ENCODE measurements around the gene SMARCA5.
A peak's percentile ranks its signal among the peaks of the same experiment; 100 is the strongest.
"Not testable (repeated sequence)": the region's sequence is repeated elsewhere in the genome, so short reads cannot be mapped to it uniquely, and the experiment has no call there.

SMARCA5 gene

GRCh38 chr4:143506031-143506430 is 7.5 kb upstream of the SMARCA5 start:
- Histone ChIP-seq H3K4me1 (ENCODE audit: control insufficient read depth, insufficient read depth, low read length) (no peaks in the 10 kb centered on the region), H3K36me3 (ENCODE audit: control insufficient read depth, insufficient read depth, low read length) (no peaks in the 10 kb centered on the region)
- WGBS (ENCODE audit: insufficient coverage, insufficient read length) = no CpG with 5 or more reads among the region's 1 CpG

GRCh38 chr4:143511906-143512305 is 1.6 kb upstream of the SMARCA5 start:
- Histone ChIP-seq H3K27me3 (ENCODE audit: control insufficient read depth, insufficient read depth, low read length) (no peaks in the 10 kb centered on the region), H3K9me3 (ENCODE audit: control insufficient read depth, insufficient read depth, low read length) (no peaks in the 10 kb centered on the region), H3K4me3 (ENCODE audit: low read length) (no peak overlapping the region), H3K27ac (ENCODE audit: low read length) (no peak overlapping the region), H3K36me3 (ENCODE audit: control insufficient read depth, insufficient read depth, low read length) (no peaks in the 10 kb centered on the region), H3K4me1 (ENCODE audit: control insufficient read depth, insufficient read depth, low read length) (no peaks in the 10 kb centered on the region)
- no peak for DNase-seq (ENCODE audit: low read depth, low spot score)
- no CpG with 5 or more reads among the region's 7 CpGs for WGBS (ENCODE audit: insufficient coverage, insufficient read length)

More at GRCh38 chr4:143506031-143506430, 7.5 kb upstream of the SMARCA5 start:
- no peaks in the 10 kb centered on the region for H3K9me3 ChIP-seq (ENCODE audit: control insufficient read depth, insufficient read depth, low read length)
- H3K27me3 ChIP-seq (ENCODE audit: control insufficient read depth, insufficient read depth, low read length) = no peaks in the 10 kb centered on the region
- no peak for DNase-seq (ENCODE audit: low read depth, low spot score)
- no peak overlapping the region for H3K27ac ChIP-seq (ENCODE audit: low read length)
- no peak overlapping the region for H3K4me3 ChIP-seq (ENCODE audit: low read length)

- no CpG with 5 or more reads among the region's 18 CpGs for WGBS (ENCODE audit: insufficient coverage, insufficient read length)
- Histone ChIP-seq H3K27me3 (ENCODE audit: control insufficient read depth, insufficient read depth, low read length) (no peaks in the 10 kb centered on the region), H3K36me3 (ENCODE audit: control insufficient read depth, insufficient read depth, low read length) (no peaks in the 10 kb centered on the region; the same call in 1 of the 2 replicates), H3K4me3 (ENCODE audit: low read length) (peak overlapping the region; percentile 88; the same call in 1 of the 2 replicates), H3K9me3 (ENCODE audit: control insufficient read depth, insufficient read depth, low read length) (no peaks in the 10 kb centered on the region), H3K27ac (ENCODE audit: low read length) (no peak overlapping the region), H3K4me1 (ENCODE audit: control insufficient read depth, insufficient read depth, low read length) (no peaks in the 10 kb centered on the region)
- DNase-seq (ENCODE audit: low read depth, low spot score) = no peak
These were observed 556 bp upstream of the SMARCA5 start for GRCh38 chr4:143512978-143513313.

GRCh38 chr4:143514169-143514495 is 630 bp downstream of the SMARCA5 start:
- no CpG with 5 or more reads among the region's 13 CpGs for WGBS (ENCODE audit: insufficient coverage, insufficient read length)
- Histone ChIP-seq H3K4me1 (ENCODE audit: control insufficient read depth, insufficient read depth, low read length) (no peaks in the 10 kb centered on the region), H3K9me3 (ENCODE audit: control insufficient read depth, insufficient read depth, low read length) (no peaks in the 10 kb centered on the region), H3K4me3 (ENCODE audit: low read length) (peak overlapping the region; percentile 88), H3K27ac (ENCODE audit: low read length) (no peak overlapping the region), H3K27me3 (ENCODE audit: control insufficient read depth, insufficient read depth, low read length) (no peaks in the 10 kb centered on the region), H3K36me3 (ENCODE audit: control insufficient read depth, insufficient read depth, low read length) (no peaks in the 10 kb centered on the region; the same call in 1 of the 2 replicates)
- DNase-seq (ENCODE audit: low read depth, low spot score) = no peak

GRCh38 chr4:143514497-143514896 is 995 bp downstream of the SMARCA5 start:
- H3K4me1 ChIP-seq (ENCODE audit: control insufficient read depth, insufficient read depth, low read length) = no peaks in the 10 kb centered on the region
- no peak overlapping the region for H3K27ac ChIP-seq (ENCODE audit: low read length)
- H3K27me3 ChIP-seq (ENCODE audit: control insufficient read depth, insufficient read depth, low read length) = no peaks in the 10 kb centered on the region
- no peaks in the 10 kb centered on the region for H3K9me3 ChIP-seq (ENCODE audit: control insufficient read depth, insufficient read depth, low read length)
- no peaks in the 10 kb centered on the region; the same call in 1 of the 2 replicates for H3K36me3 ChIP-seq (ENCODE audit: control insufficient read depth, insufficient read depth, low read length)
- H3K4me3 ChIP-seq (ENCODE audit: low read length) = peak overlapping the region; percentile 88
- DNase-seq (ENCODE audit: low read depth, low spot score) = no peak
- no CpG with 5 or more reads among the region's 18 CpGs for WGBS (ENCODE audit: insufficient coverage, insufficient read length)

GRCh38 chr4:143514901-143515300 is 1.4 kb downstream of the SMARCA5 start:
- DNase-seq (ENCODE audit: low read depth, low spot score) = no peak
- WGBS (ENCODE audit: insufficient coverage, insufficient read length) = no CpG with 5 or more reads among the region's 5 CpGs
- Histone ChIP-seq H3K27ac (ENCODE audit: low read length) (no peak overlapping the region), H3K27me3 (ENCODE audit: control insufficient read depth, insufficient read depth, low read length) (no peaks in the 10 kb centered on the region), H3K4me3 (ENCODE audit: low read length) (peak overlapping the region; percentile 88; the same call in 1 of the 2 replicates), H3K36me3 (ENCODE audit: control insufficient read depth, insufficient read depth, low read length) (no peaks in the 10 kb centered on the region; the same call in 1 of the 2 replicates), H3K4me1 (ENCODE audit: control insufficient read depth, insufficient read depth, low read length) (no peaks in the 10 kb centered on the region), H3K9me3 (ENCODE audit: control insufficient read depth, insufficient read depth, low read length) (no peaks in the 10 kb centered on the region)

- Histone ChIP-seq H3K4me1 (ENCODE audit: control insufficient read depth, insufficient read depth, low read length) (no peaks in the 10 kb centered on the region), H3K27me3 (ENCODE audit: control insufficient read depth, insufficient read depth, low read length) (no peaks in the 10 kb centered on the region), H3K27ac (ENCODE audit: low read length) (no peak overlapping the region), H3K36me3 (ENCODE audit: control insufficient read depth, insufficient read depth, low read length) (no peaks in the 10 kb centered on the region; the same call in 1 of the 2 replicates), H3K9me3 (ENCODE audit: control insufficient read depth, insufficient read depth, low read length) (no peaks in the 10 kb centered on the region), H3K4me3 (ENCODE audit: low read length) (no peak overlapping the region)
- no peak for DNase-seq (ENCODE audit: low read depth, low spot score)
These were observed 2.4 kb downstream of the SMARCA5 start for GRCh38 chr4:143515905-143516304.

- H3K27ac ChIP-seq (ENCODE audit: low read length) = no peak overlapping the region
- no peaks in the 10 kb centered on the region for H3K4me1 ChIP-seq (ENCODE audit: control insufficient read depth, insufficient read depth, low read length)
- H3K27me3 ChIP-seq (ENCODE audit: control insufficient read depth, insufficient read depth, low read length) = no peaks in the 10 kb centered on the region
- H3K4me3 ChIP-seq (ENCODE audit: low read length) = no peak overlapping the region
- DNase-seq (ENCODE audit: low read depth, low spot score) = no peak
- H3K9me3 ChIP-seq (ENCODE audit: control insufficient read depth, insufficient read depth, low read length) = no peaks in the 10 kb centered on the region
- H3K36me3 ChIP-seq (ENCODE audit: control insufficient read depth, insufficient read depth, low read length) = no peaks in the 10 kb centered on the region; the same call in 1 of the 2 replicates
- no CpG with 5 or more reads among the region's 2 CpGs for WGBS (ENCODE audit: insufficient coverage, insufficient read length)
These were observed 4.3 kb downstream of the SMARCA5 start for GRCh38 chr4:143517764-143518163.

GRCh38 chr4:143524211-143524610 is 10.7 kb downstream of the SMARCA5 start:
- no peak for DNase-seq (ENCODE audit: low read depth, low spot score)
- Histone ChIP-seq H3K27ac (ENCODE audit: low read length) (no peak overlapping the region), H3K27me3 (ENCODE audit: control insufficient read depth, insufficient read depth, low read length) (no peaks in the 10 kb centered on the region), H3K4me1 (ENCODE audit: control insufficient read depth, insufficient read depth, low read length) (no peaks in the 10 kb centered on the region), H3K9me3 (ENCODE audit: control insufficient read depth, insufficient read depth, low read length) (no peaks in the 10 kb centered on the region), H3K4me3 (ENCODE audit: low read length) (no peak overlapping the region), H3K36me3 (ENCODE audit: control insufficient read depth, insufficient read depth, low read length) (peaks cover 5% of the 10 kb centered on the region; the same call in 1 of the 2 replicates)
- no CpG with 5 or more reads among the region's 4 CpGs for WGBS (ENCODE audit: insufficient coverage, insufficient read length)

GRCh38 chr4:143528046-143528445 is 14.5 kb downstream of the SMARCA5 start:
- DNase-seq (ENCODE audit: low read depth, low spot score); H3K4me3 ChIP-seq (ENCODE audit: low read length); H3K27ac ChIP-seq (ENCODE audit: low read length); H3K27me3 ChIP-seq (ENCODE audit: control insufficient read depth, insufficient read depth, low read length); H3K9me3 ChIP-seq (ENCODE audit: control insufficient read depth, insufficient read depth, low read length); H3K4me1 ChIP-seq (ENCODE audit: control insufficient read depth, insufficient read depth, low read length): not testable (repeated sequence)
- peaks cover 11% of the 10 kb centered on the region; the same call in 1 of the 2 replicates for H3K36me3 ChIP-seq (ENCODE audit: control insufficient read depth, insufficient read depth, low read length)
- WGBS (ENCODE audit: insufficient coverage, insufficient read length) = no CpG with 5 or more reads among the region's 4 CpGs

- no peaks in the 10 kb centered on the region for H3K27me3 ChIP-seq (ENCODE audit: control insufficient read depth, insufficient read depth, low read length)
- no CpG with 5 or more reads among the region's 1 CpG for WGBS (ENCODE audit: insufficient coverage, insufficient read length)
- no peak overlapping the region for H3K27ac ChIP-seq (ENCODE audit: low read length)
- H3K4me3 ChIP-seq (ENCODE audit: low read length) = no peak overlapping the region
- no peaks in the 10 kb centered on the region for H3K9me3 ChIP-seq (ENCODE audit: control insufficient read depth, insufficient read depth, low read length)
- H3K4me1 ChIP-seq (ENCODE audit: control insufficient read depth, insufficient read depth, low read length) = no peaks in the 10 kb centered on the region
- peaks cover 20% of the 10 kb centered on the region; the same call in 1 of the 2 replicates for H3K36me3 ChIP-seq (ENCODE audit: control insufficient read depth, insufficient read depth, low read length)
- no peak for DNase-seq (ENCODE audit: low read depth, low spot score)
These were observed 17.9 kb downstream of the SMARCA5 start for GRCh38 chr4:143531380-143531779.
